GM18502 (cell line): ENCODE data around the gene DEPDC4.

Experiments used
- ATAC-seq: cut with Tn5 transposase; IDR thresholded peaks from one replicate; pipeline ENCODE4 v1.9.1; 2021; ENCODE audit warnings: mild to moderate bottlenecking; ENCODE audit not compliant: unreplicated experiment, poor library complexity

Gene DEPDC4

GRCh38 chr12:100219328-100220109 lies 47.4 kb downstream of the DEPDC4 start:
- ATAC-seq = no peak

DNA sequence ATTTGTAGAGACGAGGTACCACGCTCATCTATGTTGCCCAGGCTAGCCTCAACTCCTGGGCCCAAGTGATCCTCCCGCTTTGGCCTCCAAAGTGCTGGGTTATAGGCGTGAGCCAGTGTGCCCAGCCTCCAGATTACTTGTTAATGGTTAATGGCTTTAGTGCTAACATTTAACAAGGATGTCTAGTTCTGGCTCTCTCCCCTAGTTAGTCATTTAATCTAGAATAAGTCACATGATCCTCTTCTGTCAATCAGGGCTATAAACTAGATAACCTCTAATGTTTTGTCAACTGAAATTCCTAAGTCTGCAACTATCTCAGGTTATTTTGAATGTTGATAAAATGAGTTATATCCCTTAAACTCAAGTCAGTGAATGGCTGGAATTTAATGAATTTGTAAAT lies 50.5 kb downstream of the DEPDC4 start:
- ATAC-seq = no peak

DNA sequence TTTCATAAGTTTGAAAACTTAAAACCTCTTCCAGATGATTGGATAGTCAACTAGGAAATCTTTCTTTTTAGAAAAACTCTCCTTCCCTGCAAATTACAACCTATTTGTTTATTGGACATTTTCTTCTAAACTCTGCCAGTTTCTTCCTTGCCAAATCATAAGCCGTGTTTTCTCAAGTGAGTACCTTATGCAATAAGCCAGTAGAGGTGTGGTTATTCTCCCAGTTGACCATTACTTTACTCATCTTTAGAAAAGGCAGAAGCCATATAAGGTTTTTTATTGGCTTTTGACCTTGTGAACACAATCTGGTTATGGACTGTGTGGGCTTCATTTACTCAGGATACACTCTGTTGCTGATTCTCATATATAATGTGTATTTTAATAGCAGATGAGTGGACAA lies 51.7 kb downstream of the DEPDC4 start:
- ATAC-seq = no peak

DNA sequence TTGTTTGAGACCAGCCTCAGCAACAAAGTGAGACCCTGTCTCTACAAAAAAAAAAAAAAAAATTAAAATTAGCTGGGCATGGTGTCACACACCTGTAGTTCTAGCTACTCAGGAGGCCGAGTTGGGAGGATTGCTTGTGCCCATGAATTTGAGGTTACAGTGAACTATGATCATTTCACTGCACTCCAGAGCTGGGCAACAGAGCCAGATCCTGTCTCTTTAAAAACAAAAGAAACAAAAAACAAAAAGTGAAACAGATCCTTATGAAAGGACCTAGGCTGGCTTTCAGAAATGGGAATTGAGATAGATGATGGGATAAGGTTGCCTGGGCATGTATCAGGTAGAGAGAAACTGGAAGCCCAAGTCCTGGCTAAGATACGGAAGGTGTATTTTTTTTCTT lies 52.4 kb downstream of the DEPDC4 start:
- ATAC-seq = no peak

GRCh38 chr12:100213016-100213891 lies 53.6 kb downstream of the DEPDC4 start:
- no peak for ATAC-seq

GRCh38 chr12:100211698-100212097 lies 55.2 kb downstream of the DEPDC4 start:
- ATAC-seq = no peak

DNA sequence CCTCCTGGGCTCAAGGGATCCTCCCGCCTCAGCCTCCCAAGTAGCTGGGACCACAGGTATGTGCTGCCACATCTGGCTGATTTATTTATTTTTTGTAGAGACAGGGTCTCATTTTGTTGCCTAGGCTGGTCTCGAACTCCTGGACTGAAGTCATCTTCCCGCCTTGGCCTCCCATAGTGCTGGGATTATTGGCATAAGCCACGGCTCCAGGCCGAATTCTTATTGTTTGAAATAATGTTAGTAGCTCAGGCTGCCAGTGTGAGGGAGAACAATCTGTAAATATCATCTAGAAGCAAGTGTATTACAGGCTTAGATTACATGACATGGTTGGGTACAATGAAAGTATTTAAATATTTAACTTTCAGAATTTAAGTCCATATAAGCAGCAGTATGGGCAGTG lies 58.0 kb downstream of the DEPDC4 start:
- no peak for ATAC-seq

- ATAC-seq = no peak
These were observed 59.6 kb downstream of the DEPDC4 start for GRCh38 chr12:100207311-100207710.

DNA sequence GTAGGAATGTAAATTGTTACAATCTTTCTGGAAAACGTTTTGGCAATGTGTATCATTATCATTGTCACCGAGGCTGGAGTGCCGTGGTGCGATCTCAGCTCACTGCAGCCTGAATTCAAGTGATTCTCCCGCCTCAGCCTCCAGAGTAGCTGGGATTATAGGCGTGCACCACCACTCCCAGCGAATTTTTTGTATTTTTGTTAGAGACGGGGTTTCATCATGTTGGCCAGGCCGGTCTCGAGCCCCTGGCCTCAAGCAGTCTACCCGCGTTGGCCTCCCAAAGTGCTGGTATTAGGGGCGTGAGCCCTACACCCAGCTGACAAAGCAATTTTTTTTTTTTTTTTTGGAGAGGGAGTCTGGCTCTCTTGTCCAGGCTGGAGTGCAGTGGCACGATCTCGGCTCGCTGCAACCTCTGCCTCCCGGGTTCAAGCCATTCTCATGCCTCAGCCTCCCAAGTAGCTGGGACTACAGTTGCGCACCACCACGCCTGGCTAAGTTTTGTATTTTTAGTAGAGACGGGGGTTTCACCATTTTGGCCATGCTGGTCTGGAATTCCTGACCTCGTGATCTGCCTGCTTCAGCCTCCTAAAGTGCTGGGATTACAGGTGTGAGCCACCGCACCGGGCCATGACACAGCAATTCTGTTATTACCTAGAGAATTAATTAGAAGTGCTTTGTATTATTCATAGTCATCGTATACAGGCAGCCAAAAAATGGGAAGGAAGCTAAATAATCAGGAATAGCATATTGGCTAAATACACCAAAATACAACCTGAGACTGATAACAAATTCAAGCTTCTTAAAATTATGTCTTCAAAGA lies 65.1 kb downstream of the DEPDC4 start:
- ATAC-seq = no peak

DNA sequence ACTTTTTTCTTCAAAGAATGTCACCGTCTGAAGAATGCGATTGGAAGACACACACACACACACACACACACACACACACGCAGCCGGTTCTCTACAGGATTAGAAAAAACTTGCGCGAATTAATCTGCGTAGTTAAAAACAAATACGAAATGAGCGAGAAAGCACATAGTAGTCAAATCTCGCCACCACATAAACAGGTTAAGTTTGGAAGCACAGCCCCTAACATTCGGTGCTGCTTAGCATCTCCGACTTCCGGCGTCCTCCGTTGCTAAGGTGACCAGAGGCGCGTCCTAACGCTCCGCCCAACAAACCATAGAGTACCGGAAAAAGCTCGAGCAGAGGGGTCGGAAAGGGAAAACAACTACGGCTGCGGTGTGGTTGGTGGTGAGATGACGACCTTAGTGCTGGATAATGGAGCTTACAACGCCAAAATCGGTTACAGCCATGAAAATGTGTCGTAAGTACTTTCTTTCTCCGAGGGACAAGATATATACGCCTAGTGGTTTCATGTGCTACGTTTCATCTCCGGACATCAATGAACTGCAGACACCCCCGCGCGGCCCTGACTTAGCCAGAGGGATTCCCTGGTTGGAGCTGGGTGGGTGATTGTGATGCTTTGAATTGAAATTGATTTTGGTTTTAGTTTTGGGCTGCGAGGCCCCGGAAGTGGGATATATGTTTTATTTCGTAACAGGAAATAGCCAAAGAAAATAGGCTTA lies 66.3 kb downstream of the DEPDC4 start, which contains the start of gene ACTR6:
Gene ACTR6, plus strand, starts transcription at position 353 of the 719 bp plus-strand sequence. Its CDS starts 37 bp downstream, at position 390.
- peak; percentile 85 for ATAC-seq

- ATAC-seq = peak; percentile 65
These were observed 67.3 kb downstream of the DEPDC4 start for GRCh38 chr12:100199347-100200149.

DNA sequence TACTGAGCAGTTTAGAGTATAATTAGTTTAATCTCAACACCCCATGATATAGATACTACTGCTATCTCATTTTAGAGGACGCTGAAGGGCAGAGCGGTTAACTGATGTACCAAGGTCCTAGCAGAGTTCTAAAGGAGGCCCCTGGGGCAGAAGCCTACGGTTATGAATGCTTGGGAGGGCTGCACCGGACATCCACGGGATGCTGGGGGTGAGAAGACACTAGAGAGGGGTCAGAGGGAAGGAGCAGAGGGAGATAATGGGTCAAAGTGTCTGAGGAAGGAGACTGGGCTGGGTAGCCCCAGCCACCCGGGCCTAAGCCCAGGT lies 67.9 kb downstream of the DEPDC4 start:
- ATAC-seq = peak; percentile 0

GRCh38 chr12:100197486-100197885 lies 69.4 kb downstream of the DEPDC4 start:
- no peak for ATAC-seq

DNA sequence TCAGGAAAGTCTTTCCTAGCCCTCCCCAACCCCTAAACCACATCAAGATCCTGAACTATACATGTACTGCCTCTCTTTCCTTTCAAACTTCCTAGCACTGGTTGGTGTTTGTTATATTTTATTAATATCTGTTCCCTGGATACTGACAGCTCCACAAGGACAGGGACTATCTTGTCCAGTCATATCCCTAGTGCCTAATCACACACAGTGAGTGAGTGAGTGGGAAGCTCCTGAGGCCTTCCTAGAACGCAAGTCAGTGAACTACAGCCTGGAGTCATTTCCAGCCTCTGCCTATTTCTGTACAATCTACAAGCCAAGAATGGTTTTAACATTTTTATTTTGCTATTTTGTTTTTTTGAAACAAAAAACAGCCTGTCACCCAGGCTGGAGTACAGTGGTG lies 73.8 kb downstream of the DEPDC4 start:
- ATAC-seq = no peak
